ENCODE results near the gene CALHM2. TPM values are rescaled to one million over a fixed set of nuclear protein-coding genes. Genes with fewer than 3 reads are reported as not detected.

The CALHM2 gene
- total and polyA plus RNA-seq, 9 donors, result 10.5 to 25.9 (median 18.3) TPM

- peaks cover 26% of the 10 kb centered on the region for H3K4me1 ChIP-seq (ENCODE audit: control insufficient read depth, insufficient read depth, low read length)
- no peak overlapping the region for H3K4me3 ChIP-seq (ENCODE audit: low read length)
- H3K27me3 ChIP-seq (ENCODE audit: control insufficient read depth, insufficient read depth, low read length), result no peaks in the 10 kb centered on the region
- peak; percentile 54 for DNase-seq
- WGBS (ENCODE audit: insufficient coverage), result 43% methylated on average over 11 of the region's 13 CpGs
- no peak overlapping the region for H3K27ac ChIP-seq (ENCODE audit: low read length)
- no peaks in the 10 kb centered on the region for H3K9me3 ChIP-seq (replicated peaks; ENCODE audit: control insufficient read depth, low read depth, low read length)
- peaks cover 94% of the 10 kb centered on the region for H3K36me3 ChIP-seq (ENCODE audit: control insufficient read depth, insufficient read depth, low read length)
These were observed 10.1 kb downstream of the CALHM2 start for GRCh38 chr10:103442031-103442461.

DNA sequence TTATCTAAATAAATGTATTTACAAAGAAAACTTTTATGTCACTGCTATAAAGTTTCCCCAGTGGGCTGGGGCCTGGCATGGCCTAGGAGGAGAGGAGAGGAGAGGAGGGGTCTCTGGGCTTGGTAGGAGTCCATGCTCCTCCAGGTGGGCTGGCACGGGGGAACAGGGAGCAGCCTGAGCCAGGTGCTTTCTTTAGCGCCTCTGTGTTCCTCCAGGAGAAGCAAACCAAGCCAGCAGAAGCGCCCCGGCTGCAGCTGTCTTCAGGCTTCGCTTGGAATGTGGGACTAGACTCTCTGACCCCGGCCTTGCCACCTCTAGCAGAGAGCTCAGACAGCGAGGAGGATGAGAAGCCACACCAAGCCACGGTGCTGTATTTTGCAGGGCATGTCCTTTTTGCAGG is 10.6 kb downstream of the CALHM2 start:
- Histone ChIP-seq H3K36me3 (ENCODE audit: control insufficient read depth, insufficient read depth, low read length) (peaks cover 94% of the 10 kb centered on the region), H3K4me3 (ENCODE audit: low read length) (no peak overlapping the region), H3K4me1 (ENCODE audit: control insufficient read depth, insufficient read depth, low read length) (peaks cover 26% of the 10 kb centered on the region), H3K27ac (ENCODE audit: low read length) (no peak overlapping the region), H3K27me3 (ENCODE audit: control insufficient read depth, insufficient read depth, low read length) (no peaks in the 10 kb centered on the region), H3K9me3 (replicated peaks; ENCODE audit: control insufficient read depth, low read depth, low read length) (no peaks in the 10 kb centered on the region)
- 75% methylated on average over 8 of the region's 8 CpGs for WGBS (ENCODE audit: insufficient coverage)
- no peak for DNase-seq

GRCh38 chr10:103441206-103441605 is 11.0 kb downstream of the CALHM2 start:
- no peak for DNase-seq
- H3K36me3 ChIP-seq (ENCODE audit: control insufficient read depth, insufficient read depth, low read length), result peaks cover 94% of the 10 kb centered on the region
- H3K4me3 ChIP-seq (ENCODE audit: low read length), result no peak overlapping the region
- H3K27ac ChIP-seq (ENCODE audit: low read length), result no peak overlapping the region
- H3K27me3 ChIP-seq (ENCODE audit: control insufficient read depth, insufficient read depth, low read length), result no peaks in the 10 kb centered on the region
- H3K9me3 ChIP-seq (replicated peaks; ENCODE audit: control insufficient read depth, low read depth, low read length), result no peaks in the 10 kb centered on the region
- 100% methylated on average over 1 of the region's 8 CpGs for WGBS (ENCODE audit: insufficient coverage)
- peaks cover 24% of the 10 kb centered on the region for H3K4me1 ChIP-seq (ENCODE audit: control insufficient read depth, insufficient read depth, low read length)

GRCh38 chr10:103440416-103440815 is 11.8 kb downstream of the CALHM2 start:
- DNase-seq, result no peak
- Histone ChIP-seq H3K36me3 (ENCODE audit: control insufficient read depth, insufficient read depth, low read length) (peaks cover 92% of the 10 kb centered on the region), H3K4me3 (ENCODE audit: low read length) (no peak overlapping the region), H3K4me1 (ENCODE audit: control insufficient read depth, insufficient read depth, low read length) (peaks cover 17% of the 10 kb centered on the region), H3K27ac (ENCODE audit: low read length) (no peak overlapping the region), H3K9me3 (replicated peaks; ENCODE audit: control insufficient read depth, low read depth, low read length) (no peaks in the 10 kb centered on the region), H3K27me3 (ENCODE audit: control insufficient read depth, insufficient read depth, low read length) (no peaks in the 10 kb centered on the region)
- WGBS (ENCODE audit: insufficient coverage), result 91% methylated on average over 14 of the region's 14 CpGs

- H3K4me1 ChIP-seq (ENCODE audit: control insufficient read depth, insufficient read depth, low read length), result peaks cover 15% of the 10 kb centered on the region
- H3K27ac ChIP-seq (ENCODE audit: low read length), result no peak overlapping the region
- H3K27me3 ChIP-seq (ENCODE audit: control insufficient read depth, insufficient read depth, low read length), result no peaks in the 10 kb centered on the region
- no CpG with 5 or more reads among the region's 4 CpGs for WGBS (ENCODE audit: insufficient coverage)
- no peak for DNase-seq
- no peak overlapping the region for H3K4me3 ChIP-seq (ENCODE audit: low read length)
- H3K9me3 ChIP-seq (replicated peaks; ENCODE audit: control insufficient read depth, low read depth, low read length), result no peaks in the 10 kb centered on the region
- peaks cover 88% of the 10 kb centered on the region for H3K36me3 ChIP-seq (ENCODE audit: control insufficient read depth, insufficient read depth, low read length)
These were observed 12.4 kb downstream of the CALHM2 start for GRCh38 chr10:103439776-103440175.

- Histone ChIP-seq H3K4me3 (ENCODE audit: low read length) (no peak overlapping the region), H3K4me1 (ENCODE audit: control insufficient read depth, insufficient read depth, low read length) (no peaks in the 10 kb centered on the region), H3K27me3 (ENCODE audit: control insufficient read depth, insufficient read depth, low read length) (no peaks in the 10 kb centered on the region), H3K36me3 (ENCODE audit: control insufficient read depth, insufficient read depth, low read length) (peaks cover 66% of the 10 kb centered on the region), H3K27ac (ENCODE audit: low read length) (no peak overlapping the region), H3K9me3 (replicated peaks; ENCODE audit: control insufficient read depth, low read depth, low read length) (no peaks in the 10 kb centered on the region)
- 80% methylated on average over 1 of the region's 2 CpGs for WGBS (ENCODE audit: insufficient coverage)
- DNase-seq, result peak; percentile 38
These were observed 18.3 kb downstream of the CALHM2 start for GRCh38 chr10:103433858-103434257.

DNA sequence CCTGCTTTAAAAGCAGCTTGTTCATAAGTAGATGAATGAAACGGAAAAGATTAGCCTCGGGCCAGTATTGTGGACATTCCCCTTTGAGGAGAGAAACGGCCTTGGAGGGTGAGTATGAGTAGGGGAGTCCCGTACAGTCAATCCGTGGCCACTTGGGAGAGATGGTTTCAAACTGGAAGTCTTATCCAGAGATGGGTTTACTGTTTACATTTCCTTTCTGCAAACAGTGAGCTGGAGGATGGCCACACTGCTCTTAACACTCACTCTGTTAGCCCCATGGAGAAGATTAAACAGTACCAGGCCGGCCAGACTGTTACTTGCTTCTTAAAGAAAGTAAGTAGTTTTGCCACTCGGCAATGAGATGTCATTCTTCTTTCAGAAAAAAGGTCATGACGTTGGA is 20.3 kb downstream of the CALHM2 start:
- peaks cover 64% of the 10 kb centered on the region for H3K36me3 ChIP-seq (ENCODE audit: control insufficient read depth, insufficient read depth, low read length)
- WGBS (ENCODE audit: insufficient coverage), result 82% methylated on average over 8 of the region's 8 CpGs
- DNase-seq, result no peak
- H3K4me1 ChIP-seq (ENCODE audit: control insufficient read depth, insufficient read depth, low read length), result no peaks in the 10 kb centered on the region
- no peaks in the 10 kb centered on the region for H3K9me3 ChIP-seq (replicated peaks; ENCODE audit: control insufficient read depth, low read depth, low read length)
- H3K27me3 ChIP-seq (ENCODE audit: control insufficient read depth, insufficient read depth, low read length), result no peaks in the 10 kb centered on the region
- no peak overlapping the region for H3K27ac ChIP-seq (ENCODE audit: low read length)
- no peak overlapping the region for H3K4me3 ChIP-seq (ENCODE audit: low read length)

DNA sequence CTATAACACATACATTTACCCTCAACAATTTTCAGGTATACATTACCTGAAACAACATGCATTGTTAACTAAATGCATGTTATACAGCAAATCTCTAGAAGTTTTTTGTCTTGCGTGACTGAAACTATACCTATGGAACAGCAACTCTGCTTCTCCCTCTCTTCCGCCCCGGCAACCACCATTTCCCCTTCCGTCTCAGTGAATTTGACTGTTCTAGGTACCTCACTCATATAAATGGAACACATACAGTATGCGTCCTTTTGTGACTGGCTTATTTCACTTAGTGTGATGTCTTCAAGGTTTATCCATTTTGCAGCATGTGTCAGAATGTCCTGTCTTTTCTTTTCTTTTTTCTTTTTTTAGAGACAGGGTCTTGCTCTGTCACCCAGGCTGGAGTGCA is 22.5 kb downstream of the CALHM2 start:
- Histone ChIP-seq H3K36me3 (ENCODE audit: control insufficient read depth, insufficient read depth, low read length) (peaks cover 67% of the 10 kb centered on the region), H3K4me1 (ENCODE audit: control insufficient read depth, insufficient read depth, low read length) (no peaks in the 10 kb centered on the region), H3K27me3 (ENCODE audit: control insufficient read depth, insufficient read depth, low read length) (no peaks in the 10 kb centered on the region), H3K4me3 (ENCODE audit: low read length) (no peak overlapping the region), H3K9me3 (replicated peaks; ENCODE audit: control insufficient read depth, low read depth, low read length) (no peaks in the 10 kb centered on the region), H3K27ac (ENCODE audit: low read length) (no peak overlapping the region)
- WGBS (ENCODE audit: insufficient coverage), result 100% methylated on average over 1 of the region's 5 CpGs
- DNase-seq, result no peak

DNA sequence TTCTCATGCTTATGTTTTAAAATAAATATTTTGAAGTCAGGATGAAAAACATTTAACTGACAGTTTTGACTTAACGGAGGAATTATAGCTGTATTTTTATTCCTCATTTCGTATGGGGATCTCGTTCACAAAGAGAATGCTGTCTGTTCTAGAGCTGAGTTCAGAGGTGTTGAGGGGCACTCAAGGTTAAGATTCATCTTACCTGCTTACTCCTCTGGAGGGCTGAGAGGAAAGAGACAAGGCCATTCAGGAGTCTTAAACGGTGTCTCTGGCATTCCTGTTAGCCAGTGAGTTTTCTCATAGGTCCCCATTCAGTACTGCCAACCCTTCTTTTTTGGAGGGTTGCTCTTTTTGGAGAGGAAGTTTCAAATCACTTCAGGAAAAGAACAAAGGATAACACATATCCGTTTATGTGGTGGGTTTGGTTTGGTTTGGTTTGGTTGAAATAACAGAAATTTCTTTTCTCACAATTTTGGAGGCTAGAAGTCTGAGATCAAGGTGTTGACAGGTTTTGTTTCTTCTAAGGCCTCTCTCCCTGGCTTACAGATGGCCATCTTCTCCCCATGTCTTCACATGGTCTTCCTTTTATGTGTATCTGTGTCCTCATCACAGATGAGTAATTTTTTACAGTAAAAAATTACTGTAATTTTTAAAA is 23.1 kb downstream of the CALHM2 start:
- no peak for DNase-seq
- WGBS (ENCODE audit: insufficient coverage), result 89% methylated on average over 3 of the region's 5 CpGs

GRCh38 chr10:103427866-103428265 is 24.3 kb downstream of the CALHM2 start:
- 63% methylated on average over 3 of the region's 9 CpGs for WGBS (ENCODE audit: insufficient coverage)
- H3K27ac ChIP-seq (ENCODE audit: low read length), result no peak overlapping the region
- no peaks in the 10 kb centered on the region for H3K27me3 ChIP-seq (ENCODE audit: control insufficient read depth, insufficient read depth, low read length)
- H3K4me1 ChIP-seq (ENCODE audit: control insufficient read depth, insufficient read depth, low read length), result no peaks in the 10 kb centered on the region
- no peak overlapping the region for H3K4me3 ChIP-seq (ENCODE audit: low read length)
- peaks cover 67% of the 10 kb centered on the region for H3K36me3 ChIP-seq (ENCODE audit: control insufficient read depth, insufficient read depth, low read length)
- H3K9me3 ChIP-seq (replicated peaks; ENCODE audit: control insufficient read depth, low read depth, low read length), result no peaks in the 10 kb centered on the region
- DNase-seq, result no peak

More for the DNA sequence above, 23.1 kb downstream of the CALHM2 start:
- Histone ChIP-seq H3K27ac (ENCODE audit: low read length) (no peak overlapping the region), H3K27me3 (ENCODE audit: control insufficient read depth, insufficient read depth, low read length) (no peaks in the 10 kb centered on the region), H3K9me3 (replicated peaks; ENCODE audit: control insufficient read depth, low read depth, low read length) (no peaks in the 10 kb centered on the region), H3K4me3 (ENCODE audit: low read length) (no peak overlapping the region), H3K36me3 (ENCODE audit: control insufficient read depth, insufficient read depth, low read length) (peaks cover 66% of the 10 kb centered on the region), H3K4me1 (ENCODE audit: control insufficient read depth, insufficient read depth, low read length) (no peaks in the 10 kb centered on the region)

DNA sequence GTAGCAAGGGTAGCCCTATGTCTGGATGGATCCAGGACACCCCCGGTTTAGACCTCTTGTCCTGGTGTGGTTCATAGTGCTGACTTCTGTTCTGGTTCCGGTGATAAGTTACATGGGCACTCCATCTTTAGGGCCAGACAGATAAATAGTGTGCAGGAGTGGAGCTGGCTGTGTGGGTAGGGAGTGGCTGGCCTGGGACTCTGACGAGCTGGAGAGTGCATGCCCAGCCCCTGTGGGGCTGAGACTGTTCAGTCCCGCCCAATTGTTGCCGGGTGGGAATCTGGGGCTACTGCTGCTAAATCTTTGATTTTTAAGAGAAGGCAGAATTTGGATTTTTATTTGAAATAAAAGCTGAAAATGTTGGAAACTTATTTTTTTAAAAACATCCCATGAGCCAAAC is 28.4 kb downstream of the CALHM2 start:
- no peak for DNase-seq
- 76% methylated on average over 4 of the region's 5 CpGs for WGBS (ENCODE audit: insufficient coverage)
- peaks cover 84% of the 10 kb centered on the region for H3K36me3 ChIP-seq (ENCODE audit: control insufficient read depth, insufficient read depth, low read length)

More for the DNA sequence above, 28.4 kb downstream of the CALHM2 start:
- Histone ChIP-seq H3K9me3 (replicated peaks; ENCODE audit: control insufficient read depth, low read depth, low read length) (no peaks in the 10 kb centered on the region), H3K4me3 (ENCODE audit: low read length) (no peak overlapping the region), H3K27me3 (ENCODE audit: control insufficient read depth, insufficient read depth, low read length) (no peaks in the 10 kb centered on the region), H3K27ac (ENCODE audit: low read length) (no peak overlapping the region), H3K4me1 (ENCODE audit: control insufficient read depth, insufficient read depth, low read length) (no peaks in the 10 kb centered on the region)
